Fibroblast of lung (primary cell): Measurements from ENCODE around the gene ZNF716. TPM values are rescaled to one million over a fixed set of nuclear protein-coding genes. Genes with fewer than 3 reads are reported as not detected.

Source experiments
- DNase-seq, 2 donors: peaks; one replicate each; pipeline versions ENCODE4 v3.0.0 to v3.0.0-alpha.2; 2010; ENCODE audit warnings: low read depth in 2 of 2
- H2AFZ ChIP-seq: 2 replicates; pipeline ENCODE4 v1.5.1; 2012; ENCODE audit warnings: low read length, control low read depth, inconsistent platforms
- H3K27ac ChIP-seq: 2 replicates; pipeline ENCODE4 v1.5.1; 2011; ENCODE audit warnings: low read length, control low read depth; ENCODE audit not compliant: insufficient read depth
- H3K27me3 ChIP-seq: 2 replicates; pipeline ENCODE4 v1.5.1; 2011; ENCODE audit warnings: mild to moderate bottlenecking, low read length; ENCODE audit not compliant: control insufficient read depth, insufficient read depth
- H3K36me3 ChIP-seq: 2 replicates; pipeline ENCODE4 v1.5.1; 2011; ENCODE audit warnings: low read length; ENCODE audit not compliant: control insufficient read depth, insufficient read depth
- H3K4me1 ChIP-seq: 2 replicates; pipeline ENCODE4 v1.5.1; 2011; ENCODE audit warnings: low read length; ENCODE audit not compliant: control insufficient read depth, insufficient read depth; ENCODE audit errors: extremely low read depth
- H3K4me2 ChIP-seq: 2 replicates; pipeline ENCODE4 v1.5.1; 2011; ENCODE audit warnings: low read length, control low read depth; ENCODE audit not compliant: insufficient read depth; ENCODE audit errors: extremely low read depth
- H3K4me3 ChIP-seq, 4 experiments: fragments of 200-600 bp in 1 of 4; sonication (generic) in 1 of 4; replicated peaks in 1 of 4; 2 replicates each; pipeline ENCODE4 v1.5.1; 2011 to 2016; ENCODE audit warnings: low read length in 4 of 4, low read depth in 3 of 4, mild to moderate bottlenecking in 3 of 4, control low read depth in 2 of 4, inconsistent platforms in 1 of 4, mixed read lengths in 1 of 4; ENCODE audit not compliant: insufficient read depth in 1 of 4; ENCODE audit errors: control extremely low read depth in 1 of 4
- H3K79me2 ChIP-seq: 2 replicates; pipeline ENCODE4 v1.5.1; 2012; ENCODE audit warnings: mild to moderate bottlenecking, low read length, inconsistent platforms; ENCODE audit not compliant: control insufficient read depth, insufficient read depth
- H3K9ac ChIP-seq: 2 replicates; pipeline ENCODE4 v1.5.1; 2011; ENCODE audit warnings: mild to moderate bottlenecking, low read length, control low read depth; ENCODE audit not compliant: insufficient read depth
- H3K9me3 ChIP-seq: 2 replicates; pipeline ENCODE4 v1.5.1; 2012; ENCODE audit warnings: low read depth, low read length; ENCODE audit not compliant: control insufficient read depth, insufficient read depth
- H4K20me1 ChIP-seq: 2 replicates; pipeline ENCODE4 v1.5.1; 2011; ENCODE audit warnings: low read length; ENCODE audit not compliant: control insufficient read depth, insufficient read depth; ENCODE audit errors: extremely low read depth
- EZH2 ChIP-seq: IDR thresholded peaks from 2 replicates; pipeline ENCODE4 v1.5.1; 2012; ENCODE audit warnings: low read length, control low read depth, mild to moderate bottlenecking; ENCODE audit errors: missing control alignments
- polyA plus RNA-seq, 2 donors: library from polyadenylated mRNA; depleted of rRNA in 1 of 2; stranded (reverse) in 1 of 2; unstranded in 1 of 2; fragments of >200 nt; gene quantifications; 2 replicates each; pipeline ENCODE4 v1.2.1, GENCODE V29; 2011 to 2012; ENCODE audit warnings: missing spikeins in 1 of 2
- total RNA-seq: library from RNA; depleted of rRNA; stranded (reverse); fragments of >200 nt; gene quantifications from 2 replicates; pipeline ENCODE4 v1.2.1, GENCODE V29; 2014
- TF ChIP-seq, protein P1 (sequence below), 2 donors: IDR thresholded peaks in 1 of 2; conservative IDR thresholded peaks in 1 of 2; 1 replicate in 1 of 2; 2 replicates in 1 of 2; pipeline ENCODE4 v1.5.1; 2011 to 2012; ENCODE audit warnings: low read length in 2 of 2, control low read depth in 1 of 2, inconsistent platforms in 1 of 2, low read depth in 1 of 2, mild to moderate bottlenecking in 1 of 2

ZNF716 gene
- total and polyA plus RNA-seq, 2 donors (not counting 1 experiment from before 2014, with no cell fraction given): not detected

DNA sequence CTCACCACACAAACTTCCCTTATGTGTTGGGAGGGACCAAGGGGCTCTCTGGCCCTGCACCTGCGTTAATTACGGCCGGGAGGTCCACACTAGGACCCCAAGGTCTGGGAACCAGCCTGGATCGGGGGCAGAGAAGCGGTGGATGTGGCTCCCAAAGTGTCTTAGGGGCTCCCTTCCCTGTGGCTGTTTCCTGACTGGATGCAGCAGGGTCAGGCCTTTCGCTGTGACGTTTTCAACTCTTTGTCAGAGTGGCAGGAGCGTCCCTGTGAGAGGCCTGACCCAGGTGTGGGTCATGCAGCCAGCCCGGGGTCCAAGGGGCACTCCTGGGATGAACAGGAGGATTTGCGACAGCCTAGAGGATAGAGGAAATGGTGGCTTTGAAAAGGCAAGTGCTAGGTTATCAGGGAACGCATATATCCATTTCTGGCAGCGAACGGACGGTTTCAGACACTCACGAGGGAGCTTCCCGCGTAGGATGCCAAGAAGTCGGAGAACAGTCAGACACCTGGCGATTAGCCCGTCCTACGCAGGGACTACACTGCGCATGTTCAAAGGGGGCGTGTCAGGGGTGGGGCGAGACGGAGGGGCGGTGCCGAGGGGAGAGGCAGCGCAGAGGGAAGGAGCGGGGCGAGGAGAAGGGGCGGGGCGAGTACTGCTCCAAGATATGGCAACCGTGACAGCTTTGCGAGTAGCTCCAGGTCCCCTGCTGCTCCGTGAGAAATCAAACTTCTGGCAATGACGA lies 46.2 kb upstream of the ZNF716 start:
- Histone ChIP-seq H3K36me3 (no peaks in the 10 kb centered on the region), H4K20me1 (no peaks in the 10 kb centered on the region), H3K4me3 (no peak overlapping the region), H3K9me3 (no peaks in the 10 kb centered on the region), H3K4me2 (no peak overlapping the region), H3K9ac (no peak overlapping the region), H3K4me1 (no peaks in the 10 kb centered on the region), H3K79me2 (no peaks in the 10 kb centered on the region), H3K27me3 (no peaks in the 10 kb centered on the region), H2AFZ (no peak overlapping the region), H3K27ac (no peak overlapping the region)
- TF ChIP-seq EZH2: no peak
- TF ChIP-seq, protein P1, sequence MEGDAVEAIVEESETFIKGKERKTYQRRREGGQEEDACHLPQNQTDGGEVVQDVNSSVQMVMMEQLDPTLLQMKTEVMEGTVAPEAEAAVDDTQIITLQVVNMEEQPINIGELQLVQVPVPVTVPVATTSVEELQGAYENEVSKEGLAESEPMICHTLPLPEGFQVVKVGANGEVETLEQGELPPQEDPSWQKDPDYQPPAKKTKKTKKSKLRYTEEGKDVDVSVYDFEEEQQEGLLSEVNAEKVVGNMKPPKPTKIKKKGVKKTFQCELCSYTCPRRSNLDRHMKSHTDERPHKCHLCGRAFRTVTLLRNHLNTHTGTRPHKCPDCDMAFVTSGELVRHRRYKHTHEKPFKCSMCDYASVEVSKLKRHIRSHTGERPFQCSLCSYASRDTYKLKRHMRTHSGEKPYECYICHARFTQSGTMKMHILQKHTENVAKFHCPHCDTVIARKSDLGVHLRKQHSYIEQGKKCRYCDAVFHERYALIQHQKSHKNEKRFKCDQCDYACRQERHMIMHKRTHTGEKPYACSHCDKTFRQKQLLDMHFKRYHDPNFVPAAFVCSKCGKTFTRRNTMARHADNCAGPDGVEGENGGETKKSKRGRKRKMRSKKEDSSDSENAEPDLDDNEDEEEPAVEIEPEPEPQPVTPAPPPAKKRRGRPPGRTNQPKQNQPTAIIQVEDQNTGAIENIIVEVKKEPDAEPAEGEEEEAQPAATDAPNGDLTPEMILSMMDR (conservative IDR thresholded peaks at IDR 0.05 in 1 of 2, IDR thresholded peaks at IDR 0.05 in 1 of 2; ENCODE audit: low read depth in 1 of 2, low read length in 2 of 2): no peak
- no peak for DNase-seq

DNA sequence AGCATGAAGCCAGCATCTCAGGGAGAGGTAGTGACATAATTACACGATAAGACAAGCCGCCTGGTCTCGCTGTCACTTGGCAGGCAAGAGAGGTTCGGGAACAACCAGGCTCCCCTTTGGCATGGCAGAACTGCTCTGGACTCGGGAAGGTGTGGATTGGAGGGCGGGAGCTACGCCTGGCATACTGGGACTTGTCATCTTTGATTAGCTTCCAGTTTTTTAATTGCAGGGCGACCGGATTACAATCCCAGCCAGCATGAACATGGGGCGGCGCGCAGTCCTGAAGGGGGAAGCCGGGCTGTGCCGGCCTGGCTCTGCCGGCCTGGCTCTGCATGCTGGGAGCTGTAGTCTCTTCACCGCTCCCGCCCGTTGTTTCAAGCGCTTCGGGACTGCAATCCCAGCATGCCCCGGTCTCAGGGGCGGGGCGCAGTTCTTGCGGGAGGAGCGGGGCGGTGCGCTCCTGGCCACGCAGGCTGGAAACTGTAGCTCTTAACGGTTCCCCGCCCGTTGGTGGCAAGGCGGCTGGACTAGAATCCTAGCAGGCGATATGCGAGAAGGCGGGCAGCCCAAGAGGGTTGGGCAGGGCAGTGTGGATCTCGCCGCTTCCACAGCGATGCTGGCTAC lies 45.5 kb upstream of the ZNF716 start:
- no peak overlapping the region for H3K4me2 ChIP-seq
- TF ChIP-seq, protein P1 (conservative IDR thresholded peaks at IDR 0.05 in 1 of 2, IDR thresholded peaks at IDR 0.05 in 1 of 2; ENCODE audit: low read depth in 1 of 2, low read length in 2 of 2): no peak
- TF ChIP-seq EZH2: no peak
- H3K9ac ChIP-seq: no peak overlapping the region

DNA sequence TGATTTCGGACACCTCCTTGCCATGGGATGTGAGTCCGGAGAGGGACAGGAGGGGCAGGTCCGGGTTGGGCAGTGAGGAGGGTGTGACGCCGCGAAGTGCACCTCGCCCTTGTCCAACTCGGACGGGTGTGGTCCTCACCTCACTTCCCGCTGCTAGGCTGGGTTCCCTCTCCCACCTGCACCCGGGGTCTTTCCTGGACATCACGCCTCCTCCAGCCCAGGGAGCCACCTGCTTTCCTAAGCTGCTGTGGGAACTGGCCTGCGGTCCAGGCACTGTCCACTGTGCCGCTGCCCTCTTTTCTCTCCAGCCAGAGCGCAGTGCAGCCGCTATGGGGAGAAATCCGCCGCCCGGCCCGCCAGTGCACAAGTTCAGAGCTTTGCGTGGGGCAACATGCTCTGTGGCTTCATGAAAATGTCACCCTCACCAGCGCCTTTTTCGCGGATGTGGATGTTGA lies 45.0 kb upstream of the ZNF716 start:
- H3K9me3 ChIP-seq: no peaks in the 10 kb centered on the region
- H2AFZ ChIP-seq: no peak overlapping the region
- no peak overlapping the region for H3K9ac ChIP-seq
- no peak for DNase-seq
- H4K20me1 ChIP-seq: no peaks in the 10 kb centered on the region
- no peak overlapping the region for H3K27ac ChIP-seq
- no peaks in the 10 kb centered on the region for H3K4me1 ChIP-seq
- H3K4me3 ChIP-seq: no peak overlapping the region
- no peak overlapping the region for H3K4me2 ChIP-seq
- H3K27me3 ChIP-seq: no peaks in the 10 kb centered on the region
- H3K36me3 ChIP-seq: no peaks in the 10 kb centered on the region
- no peaks in the 10 kb centered on the region for H3K79me2 ChIP-seq
- TF ChIP-seq, protein P1 (conservative IDR thresholded peaks at IDR 0.05 in 1 of 2, IDR thresholded peaks at IDR 0.05 in 1 of 2; ENCODE audit: low read depth in 1 of 2, low read length in 2 of 2): no peak
- no peak for TF ChIP-seq EZH2

More for the DNA sequence above, 45.5 kb upstream of the ZNF716 start:
- H3K27ac ChIP-seq: no peak overlapping the region
- no peaks in the 10 kb centered on the region for H3K4me1 ChIP-seq
- H3K27me3 ChIP-seq: no peaks in the 10 kb centered on the region
- DNase-seq: no peak
- H3K36me3 ChIP-seq: no peaks in the 10 kb centered on the region
- no peaks in the 10 kb centered on the region for H4K20me1 ChIP-seq
- no peak overlapping the region for H2AFZ ChIP-seq
- no peak overlapping the region for H3K4me3 ChIP-seq
- no peaks in the 10 kb centered on the region for H3K79me2 ChIP-seq
- H3K9me3 ChIP-seq: no peaks in the 10 kb centered on the region
